Endothelial cell of umbilical vein (primary cell): ENCODE results near the gene TMEM150C. TPM values are rescaled to one million over a fixed set of nuclear protein-coding genes. Genes with fewer than 3 reads are reported as not detected.

Source experiments
- BruUV-seq: library from RNA; stranded (reverse); fragments of 400-500 nt; replicated peaks from 2 replicates; lab custom pipeline; 2021; lab: Mats Ljungman, UMichigan
- CTCF ChIA-PET: fragments of 300-600, 350-600 bp; sonication (Branson Sonifier 250); formaldehyde crosslinking; loops from one replicate; lab custom pipeline; 2021; ENCODE audit warnings: antibody characterized with exemption, inconsistent platforms; lab: Charles Lee
- POLR2A ChIA-PET: fragments of 300-600, 350-600 bp; sonication (Branson Sonifier 250); formaldehyde crosslinking; loops from one replicate; lab custom pipeline; 2021; ENCODE audit warnings: antibody characterized with exemption, inconsistent platforms; lab: Charles Lee
- DNase-seq: peaks from one replicate; pipeline ENCODE4 v3.0.0-alpha.2; 2011; ENCODE audit warnings: low read depth, low spot score
- FAIRE-seq: peaks from 2 replicates; lab custom pipeline; 2011; peaks lifted over from hg19 to GRCh38; lab: Jason Lieb, UNC
- H2AFZ ChIP-seq: 2 replicates; pipeline ENCODE4 v1.6.0; 2012; ENCODE audit warnings: low read depth, low read length, control low read depth, inconsistent platforms
- H3K27ac ChIP-seq: 2 replicates; pipeline ENCODE4 v1.5.1; 2011; ENCODE audit warnings: low read depth, mild to moderate bottlenecking, control low read depth, low read length, moderate library complexity; ENCODE audit not compliant: insufficient read depth
- H3K27me3 ChIP-seq, 2 experiments: 2 replicates each; pipeline versions ENCODE4 v1.6.0 to v1.6.1; 2011; ENCODE audit warnings: low read length in 2 of 2, mixed read lengths in 1 of 2; ENCODE audit not compliant: control insufficient read depth in 2 of 2, insufficient read depth in 2 of 2
- H3K36me3 ChIP-seq, 2 experiments: 2 replicates in 1 of 2; 3 replicates in 1 of 2; pipeline ENCODE4 v1.5.1; 2011; ENCODE audit warnings: low read length in 2 of 2, mild to moderate bottlenecking in 1 of 2, moderate library complexity in 1 of 2; ENCODE audit not compliant: control insufficient read depth in 2 of 2, insufficient read depth in 2 of 2; ENCODE audit errors: extremely low read depth in 1 of 2
- H3K4me1 ChIP-seq: 3 replicates; pipeline ENCODE4 v1.5.1; 2011; ENCODE audit warnings: mild to moderate bottlenecking, low read length; ENCODE audit not compliant: control insufficient read depth, insufficient read depth; ENCODE audit errors: extremely low read depth
- H3K4me2 ChIP-seq: 2 replicates; pipeline ENCODE4 v1.6.1; 2011; ENCODE audit warnings: low read length, control low read depth, mixed read lengths; ENCODE audit not compliant: insufficient read depth
- H3K4me3 ChIP-seq, 3 experiments: fragments of 200-600 bp in 1 of 3; sonication (generic), shearing (Covaris generic) in 1 of 3; replicated peaks in 1 of 3; 2 replicates each; pipeline ENCODE4 v1.5.1; 2011 to 2016; ENCODE audit warnings: control low read depth in 3 of 3, low read length in 3 of 3, mild to moderate bottlenecking in 2 of 3, inconsistent platforms in 1 of 3, low read depth in 1 of 3, moderate library complexity in 1 of 3; ENCODE audit not compliant: insufficient read depth in 1 of 3
- H3K79me2 ChIP-seq: 2 replicates; pipeline ENCODE4 v1.6.0; 2012; ENCODE audit warnings: low read length, inconsistent platforms; ENCODE audit not compliant: control insufficient read depth, insufficient read depth
- H3K9ac ChIP-seq: replicated peaks from 2 replicates; pipeline ENCODE3; 2011; ENCODE audit warnings: low read length, control low read depth; ENCODE audit not compliant: insufficient read depth; ENCODE audit errors: extremely low read depth
- H3K9me1 ChIP-seq: replicated peaks from 3 replicates; pipeline ENCODE4 v1.6.0; 2011; ENCODE audit warnings: mild to moderate bottlenecking, low read length; ENCODE audit not compliant: control insufficient read depth, insufficient read depth; ENCODE audit errors: extremely low read depth
- H3K9me3 ChIP-seq: replicated peaks from 2 replicates; pipeline ENCODE4 v1.5.1; 2012; ENCODE audit warnings: low read length, inconsistent platforms; ENCODE audit not compliant: control insufficient read depth, insufficient read depth
- H4K20me1 ChIP-seq: replicated peaks from 2 replicates; pipeline ENCODE3; 2011; ENCODE audit warnings: mild to moderate bottlenecking, low read length; ENCODE audit not compliant: control insufficient read depth, insufficient read depth; ENCODE audit errors: extremely low read depth
- EZH2 ChIP-seq: IDR thresholded peaks from 2 replicates; pipeline ENCODE4 v1.6.1; 2012; ENCODE audit warnings: borderline replicate concordance, low read depth, mild to moderate bottlenecking, moderate library complexity, low read length, inconsistent platforms; ENCODE audit not compliant: severe bottlenecking
- FOS ChIP-seq: IDR thresholded peaks from 2 replicates; pipeline ENCODE4 v1.6.1; 2011; ENCODE audit warnings: mild to moderate bottlenecking, low read length, moderate library complexity, borderline replicate concordance; ENCODE audit not compliant: insufficient read depth
- GATA2 ChIP-seq: IDR thresholded peaks from 2 replicates; pipeline ENCODE4 v1.7.0; 2011; ENCODE audit warnings: low read depth, mild to moderate bottlenecking, moderate library complexity, mixed read lengths, low read length; ENCODE audit not compliant: insufficient read length, insufficient read depth
- JUN ChIP-seq: IDR thresholded peaks from 2 replicates; pipeline ENCODE4 v1.6.1; 2011; ENCODE audit warnings: borderline replicate concordance, low read depth; ENCODE audit not compliant: insufficient read length, insufficient read depth
- MYC ChIP-seq: IDR thresholded peaks from one replicate; pipeline ENCODE4 v1.6.1; 2011; ENCODE audit warnings: mild to moderate bottlenecking, low read depth, low read length
- POLR2A ChIP-seq: IDR thresholded peaks from 2 replicates; pipeline ENCODE4 v1.6.1; 2012; ENCODE audit warnings: low read depth, mild to moderate bottlenecking, control low read depth, low read length
- POLR2AphosphoS5 ChIP-seq: IDR thresholded peaks from 2 replicates; pipeline ENCODE4 v1.6.1; 2012; ENCODE audit warnings: low read depth, mild to moderate bottlenecking, control low read depth, low read length, moderate library complexity; ENCODE audit not compliant: insufficient read depth
- dilution Hi-C: fragments of 300-500 bp; cut with MboI; formaldehyde crosslinking; loops from one replicate; pipeline ENCODE4 v1.15.0; 2019; ENCODE audit warnings: low sequenced_read_pairs; ENCODE audit not compliant: extremely low pct_ligation_motif_present
- intact Hi-C: fragments of 100-400 bp; cut with micrococcal nuclease; formaldehyde crosslinking; loops from one replicate; pipeline ENCODE4 v1.10.0; 2022
- polyA plus RNA-seq, 4 experiments: library from polyadenylated mRNA; depleted of rRNA in 3 of 4; stranded (reverse) in 3 of 4; unstranded in 1 of 4; fragments of >200 nt; gene quantifications; 2 replicates each; pipeline versions ENCODE4 v1.2.1 to v1.2.3, GENCODE V29; 2011 to 2012; ENCODE audit warnings: missing spikeins in 1 of 4
- total RNA-seq: library from RNA; stranded (reverse); gene quantifications from 2 replicates; pipeline ENCODE4 v1.2.3, GENCODE V29; 2021
- TF ChIP-seq, protein P1 (sequence below), 2 donors: IDR thresholded peaks; 1 replicate in 1 of 2; 2 replicates in 1 of 2; pipeline ENCODE4 v1.5.1; 2011; ENCODE audit warnings: low read length in 2 of 2, mild to moderate bottlenecking in 2 of 2, moderate library complexity in 2 of 2, control low read depth in 1 of 2, inconsistent platforms in 1 of 2, low read depth in 1 of 2; ENCODE audit not compliant: insufficient read depth in 1 of 2; ENCODE audit errors: extremely low read depth in 1 of 2
- TF ChIP-seq, protein P2 (sequence below): IDR thresholded peaks from 2 replicates; pipeline ENCODE4 v1.6.1; 2011; ENCODE audit not compliant: insufficient read depth, insufficient read length

TMEM150C gene
- total and polyA plus RNA-seq, 2 donors (not counting 3 experiments of a cell fraction or from before 2014, with no cell fraction given) = 4.1 to 6.6 TPM

DNA sequence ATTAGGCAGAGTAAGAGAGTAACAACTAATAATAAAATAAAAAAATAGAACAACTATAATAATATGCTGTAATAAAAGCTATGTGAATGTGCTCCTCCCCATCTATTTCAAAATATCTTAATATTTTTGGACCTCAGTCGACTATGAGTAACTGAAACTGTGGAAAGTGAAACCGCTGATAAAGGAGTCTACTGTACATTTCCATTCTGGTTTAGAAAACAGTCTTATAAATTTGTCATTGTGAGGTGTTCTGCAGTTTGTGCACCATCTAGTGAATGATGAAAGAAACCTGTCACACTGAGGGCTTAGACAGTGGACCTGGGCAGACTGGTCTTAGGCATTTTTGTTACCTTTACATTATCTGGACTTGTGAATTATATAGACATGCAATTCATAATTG, 42.0 kb downstream of the TMEM150C start:
- FAIRE-seq = no peak
- Histone ChIP-seq H3K36me3 (no peaks in the 10 kb centered on the region), H3K9me1 (no peaks in the 10 kb centered on the region), H3K9ac (no peak overlapping the region), H3K4me1 (peaks cover 40% of the 10 kb centered on the region), H4K20me1 (no peaks in the 10 kb centered on the region), H2AFZ (no peak overlapping the region), H3K4me3 (no peak overlapping the region), H3K9me3 (no peaks in the 10 kb centered on the region), H3K27me3 (no peaks in the 10 kb centered on the region), H3K27ac (no peak overlapping the region), H3K79me2 (no peaks in the 10 kb centered on the region), H3K4me2 (no peak overlapping the region)
- TF ChIP-seq JUN (no peak), MYC (no peak), EZH2 (no peak), POLR2A (no peak), POLR2AphosphoS5 (no peak), FOS (no peak), GATA2 (no peak)
- TF ChIP-seq, protein P1, sequence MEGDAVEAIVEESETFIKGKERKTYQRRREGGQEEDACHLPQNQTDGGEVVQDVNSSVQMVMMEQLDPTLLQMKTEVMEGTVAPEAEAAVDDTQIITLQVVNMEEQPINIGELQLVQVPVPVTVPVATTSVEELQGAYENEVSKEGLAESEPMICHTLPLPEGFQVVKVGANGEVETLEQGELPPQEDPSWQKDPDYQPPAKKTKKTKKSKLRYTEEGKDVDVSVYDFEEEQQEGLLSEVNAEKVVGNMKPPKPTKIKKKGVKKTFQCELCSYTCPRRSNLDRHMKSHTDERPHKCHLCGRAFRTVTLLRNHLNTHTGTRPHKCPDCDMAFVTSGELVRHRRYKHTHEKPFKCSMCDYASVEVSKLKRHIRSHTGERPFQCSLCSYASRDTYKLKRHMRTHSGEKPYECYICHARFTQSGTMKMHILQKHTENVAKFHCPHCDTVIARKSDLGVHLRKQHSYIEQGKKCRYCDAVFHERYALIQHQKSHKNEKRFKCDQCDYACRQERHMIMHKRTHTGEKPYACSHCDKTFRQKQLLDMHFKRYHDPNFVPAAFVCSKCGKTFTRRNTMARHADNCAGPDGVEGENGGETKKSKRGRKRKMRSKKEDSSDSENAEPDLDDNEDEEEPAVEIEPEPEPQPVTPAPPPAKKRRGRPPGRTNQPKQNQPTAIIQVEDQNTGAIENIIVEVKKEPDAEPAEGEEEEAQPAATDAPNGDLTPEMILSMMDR (IDR thresholded peaks at IDR 0.05; ENCODE audit: extremely low read depth in 1 of 2, insufficient read depth in 1 of 2, low read depth in 1 of 2, low read length in 2 of 2) = no peak
- TF ChIP-seq, protein P2, sequence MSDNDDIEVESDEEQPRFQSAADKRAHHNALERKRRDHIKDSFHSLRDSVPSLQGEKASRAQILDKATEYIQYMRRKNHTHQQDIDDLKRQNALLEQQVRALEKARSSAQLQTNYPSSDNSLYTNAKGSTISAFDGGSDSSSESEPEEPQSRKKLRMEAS = no peak
- ChIA-PET CTCF (interaction anchor here (4.7 kb wide), 1 partner anchor 220 kb away, joined by 31 read pairs; no protein-coding TSS in a partner anchor), POLR2A (no interaction called here)
- intact Hi-C loops (loop anchor here (5.0 kb wide), 1 partner anchor 52 kb away; no protein-coding TSS in a partner anchor), dilution Hi-C loops (no loop called here)
- no TSS peak for BruUV-seq
- peak; percentile 11 for DNase-seq
